GM12872 (cell line): ENCODE data around the gene CFL1.
A peak's percentile ranks its signal among the peaks of the same experiment; 100 is the strongest.

ENCODE experiments used
- CTCF ChIP-seq: IDR thresholded peaks from 3 replicates; pipeline ENCODE4 v1.5.1; 2011; ENCODE audit warnings: low read depth, mild to moderate bottlenecking, low read length, moderate library complexity; ENCODE audit not compliant: insufficient read depth

Gene CFL1

DNA sequence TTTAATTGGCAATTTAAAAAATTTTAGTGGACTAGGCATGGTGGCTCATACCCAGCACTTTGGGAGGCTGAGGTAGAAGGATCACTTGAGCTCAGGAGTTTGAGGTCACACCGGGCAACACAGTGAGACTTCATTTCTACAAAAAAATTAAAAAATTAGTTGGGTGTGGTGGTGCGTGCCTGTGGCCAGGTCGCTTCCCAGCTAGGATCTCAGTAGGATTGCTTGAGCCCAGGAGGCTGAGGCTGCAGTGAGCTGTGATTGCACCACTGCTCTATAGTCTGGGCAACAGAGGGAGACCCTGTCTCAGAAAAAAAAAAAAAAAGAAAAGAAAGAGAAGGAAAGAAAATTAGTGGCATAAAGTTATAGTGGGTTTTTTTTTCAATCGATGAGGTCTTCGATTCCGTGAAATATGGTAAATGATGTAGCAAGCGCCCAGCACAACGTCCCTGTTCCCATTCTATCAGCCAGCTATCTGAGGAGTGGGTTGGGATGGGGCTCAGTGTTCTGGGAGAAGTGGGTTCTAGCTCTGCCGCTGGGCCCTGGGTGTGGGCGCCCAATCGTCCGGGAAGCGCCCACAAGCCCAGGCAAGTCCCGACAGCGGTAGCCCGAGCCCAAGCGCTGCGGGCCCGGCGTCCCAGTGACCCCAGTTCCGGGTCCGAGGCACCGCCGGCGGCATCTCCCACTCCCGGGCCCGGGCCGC lies 40.8 kb upstream of the CFL1 start:
- no peak for TF ChIP-seq CTCF

GRCh38 chr11:65897020-65897471 lies 39.1 kb upstream of the CFL1 start:
- TF ChIP-seq CTCF: no peak

GRCh38 chr11:65896034-65896999 lies 38.3 kb upstream of the CFL1 start:
- TF ChIP-seq CTCF: no peak

- no peak for TF ChIP-seq CTCF
These were observed 37.6 kb upstream of the CFL1 start for GRCh38 chr11:65895482-65895981.

GRCh38 chr11:65894034-65894591 lies 36.1 kb upstream of the CFL1 start:
- 0 out of 3 replicates have a peak, but pooled peaks have one; percentile 2 for TF ChIP-seq CTCF

DNA sequence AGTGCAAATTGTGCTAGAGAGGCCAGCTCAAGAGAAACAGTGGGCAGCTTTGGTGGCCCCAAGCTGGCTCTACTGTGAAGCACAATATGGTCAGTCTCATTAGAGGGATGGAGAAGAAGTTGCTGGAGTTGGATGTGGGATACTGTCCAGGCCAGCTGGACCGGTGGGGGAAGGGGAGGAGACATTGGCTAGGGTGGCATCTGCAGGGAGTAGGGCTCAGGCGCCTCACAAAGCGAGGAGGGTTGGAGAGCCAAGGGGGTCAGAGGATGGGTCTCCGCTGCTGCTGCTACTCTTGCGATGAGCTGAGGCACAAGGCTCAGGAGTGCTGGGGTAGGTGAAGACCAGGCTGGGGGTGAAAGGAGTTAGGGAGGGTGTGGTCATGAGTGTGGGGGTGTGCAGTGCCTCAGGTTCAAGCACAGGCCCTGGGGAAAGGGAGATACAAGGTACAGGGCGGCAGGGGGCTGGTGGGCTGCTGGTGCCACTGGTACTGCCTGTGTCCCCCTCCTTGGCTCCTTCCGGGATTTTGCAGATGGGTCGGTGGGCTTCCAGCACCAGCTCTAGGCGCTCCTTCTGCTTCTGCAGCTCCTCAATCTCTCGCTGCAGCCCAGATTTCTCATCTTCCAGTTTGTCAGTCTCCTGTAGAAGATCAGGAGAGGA lies 34.8 kb upstream of the CFL1 start:
- TF ChIP-seq CTCF: no peak
